GM18870 (cell line): Measurements from ENCODE around the gene SSUH2.
"Not testable (repeated sequence)": the region's sequence is repeated elsewhere in the genome, so short reads cannot be mapped to it uniquely, and the experiment has no call there.

Source experiments
- ATAC-seq: cut with Tn5 transposase; IDR thresholded peaks from one replicate; pipeline ENCODE4 v1.9.1; 2021; ENCODE audit warnings: moderate library complexity; ENCODE audit not compliant: unreplicated experiment

SSUH2 gene

DNA sequence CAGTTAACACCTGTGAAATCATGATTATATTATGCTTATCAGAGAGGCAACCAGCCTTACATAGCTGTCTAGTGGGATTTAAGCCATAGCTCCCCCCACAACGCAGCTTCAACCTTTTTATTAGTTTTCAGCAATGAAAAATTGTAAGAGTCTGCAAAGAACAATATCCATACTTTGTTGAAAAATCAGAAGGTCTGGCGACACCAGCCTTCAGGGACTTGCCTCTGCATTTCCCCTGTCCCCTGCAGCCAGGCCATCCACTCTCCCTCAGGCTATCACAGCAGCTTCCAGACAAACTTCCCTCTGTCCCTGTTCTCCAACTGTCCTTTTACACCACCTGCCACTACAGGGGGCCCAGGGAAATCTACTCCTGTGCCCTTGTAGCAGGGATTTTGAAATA is 59.9 kb downstream of the SSUH2 start:
- ATAC-seq = no peak

DNA sequence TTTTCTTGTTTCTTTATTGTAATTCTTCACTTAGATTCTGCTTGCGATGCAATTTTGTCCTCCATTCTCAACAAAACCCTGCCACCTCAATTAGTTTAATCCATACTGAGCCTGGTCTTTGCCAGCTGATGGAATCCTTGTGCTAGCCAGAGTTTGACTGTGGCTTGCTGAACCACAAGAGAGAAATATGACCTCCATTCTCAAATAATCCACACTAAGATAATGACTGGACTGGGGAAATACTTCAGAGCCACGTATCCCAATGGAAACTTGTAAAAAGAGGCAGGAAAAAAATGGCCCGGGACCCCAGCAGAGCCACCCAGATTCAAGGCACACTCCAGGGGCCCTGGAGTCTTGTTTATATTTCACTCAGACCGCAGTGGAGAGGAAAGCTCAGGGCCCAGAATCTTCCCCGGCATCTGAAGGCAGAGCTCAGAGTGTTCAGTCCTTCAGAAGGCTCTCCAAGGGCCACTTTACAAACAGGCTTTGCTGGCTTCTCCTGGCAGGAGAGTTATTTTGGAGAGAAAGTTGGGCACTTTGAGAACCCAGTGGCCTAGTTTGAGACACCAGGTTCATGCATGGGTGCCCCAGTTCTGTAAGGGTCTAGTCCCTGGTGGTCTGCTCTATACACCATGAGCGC is 62.7 kb downstream of the SSUH2 start:
- no peak for ATAC-seq

DNA sequence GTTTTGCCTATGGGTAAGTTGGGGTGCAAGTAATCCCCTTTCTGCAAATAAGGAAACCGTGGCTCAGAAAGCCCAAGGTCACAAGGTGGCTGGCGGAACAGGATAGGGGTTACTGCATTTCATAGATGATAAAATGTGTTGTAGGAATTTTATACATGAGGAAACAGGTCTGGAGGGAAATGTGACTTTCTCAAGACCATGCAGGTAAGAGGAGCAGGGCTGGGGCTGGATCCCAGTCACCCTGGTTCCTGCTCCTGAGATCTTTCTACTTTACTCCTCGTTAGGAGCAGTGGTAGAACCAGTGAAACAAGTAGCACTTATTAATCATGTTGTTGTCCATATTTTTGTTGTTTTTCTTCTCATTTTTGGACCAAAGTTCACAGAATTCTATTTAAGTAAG is 63.2 kb downstream of the SSUH2 start:
- no peak for ATAC-seq

DNA sequence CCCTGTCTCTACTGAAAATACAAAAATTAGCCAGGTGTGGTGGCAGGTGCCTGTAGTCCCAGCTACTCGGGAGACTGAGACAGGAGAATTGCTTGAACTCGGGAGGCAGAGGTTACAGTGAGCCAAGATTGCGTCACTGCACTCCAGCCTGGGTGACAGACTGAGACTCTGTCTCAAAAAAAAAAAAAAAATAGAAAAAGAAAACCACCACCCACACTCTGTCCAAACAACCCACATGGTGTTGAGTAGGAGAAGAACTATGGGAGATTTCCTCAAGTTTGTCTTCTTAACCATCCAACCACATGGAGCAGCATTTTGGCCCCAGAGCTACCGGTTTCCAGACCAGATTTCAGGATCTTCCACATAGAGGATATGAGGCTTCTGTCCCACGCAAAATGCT is 64.2 kb downstream of the SSUH2 start:
- ATAC-seq = not testable (repeated sequence)

DNA sequence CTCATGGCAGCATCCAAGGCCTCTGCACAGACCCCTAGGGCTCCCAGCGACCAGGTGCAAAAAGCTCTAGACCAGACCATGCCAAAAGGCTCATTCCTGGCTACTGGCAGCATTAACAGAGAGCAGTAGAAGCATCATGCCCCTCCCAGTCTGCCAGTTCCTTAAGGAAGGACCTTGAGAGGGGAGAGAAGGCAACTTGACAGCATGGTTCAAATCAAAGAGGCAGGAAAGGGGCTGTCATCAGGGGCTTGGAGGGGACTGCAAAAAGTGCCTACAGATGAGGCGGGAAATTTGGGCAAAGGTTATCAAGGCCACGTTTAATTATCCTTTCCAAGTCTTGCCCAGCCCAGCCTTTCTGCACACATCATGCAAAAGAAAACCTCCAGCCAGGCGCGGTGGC is 64.7 kb downstream of the SSUH2 start:
- no peak for ATAC-seq

DNA sequence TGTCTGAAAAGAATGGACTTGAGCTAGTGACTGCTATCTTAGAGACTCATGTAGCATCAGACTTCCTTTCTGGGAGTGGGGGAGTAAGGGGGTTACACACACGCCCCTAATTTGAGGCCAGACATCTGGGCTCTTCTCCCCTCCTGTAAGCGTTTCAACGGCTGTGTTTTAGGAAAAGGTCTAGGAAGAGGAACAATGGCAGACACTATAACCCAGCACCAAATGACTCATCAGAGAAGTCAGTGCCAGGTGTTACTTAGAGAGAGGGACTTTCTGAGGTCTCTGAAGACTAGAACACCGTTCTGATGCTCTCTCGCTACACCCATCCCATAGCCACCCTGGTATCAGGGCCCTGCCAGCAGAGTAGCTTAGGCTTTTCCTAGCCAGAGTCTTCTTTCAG is 65.5 kb downstream of the SSUH2 start:
- ATAC-seq = peak; percentile 98

DNA sequence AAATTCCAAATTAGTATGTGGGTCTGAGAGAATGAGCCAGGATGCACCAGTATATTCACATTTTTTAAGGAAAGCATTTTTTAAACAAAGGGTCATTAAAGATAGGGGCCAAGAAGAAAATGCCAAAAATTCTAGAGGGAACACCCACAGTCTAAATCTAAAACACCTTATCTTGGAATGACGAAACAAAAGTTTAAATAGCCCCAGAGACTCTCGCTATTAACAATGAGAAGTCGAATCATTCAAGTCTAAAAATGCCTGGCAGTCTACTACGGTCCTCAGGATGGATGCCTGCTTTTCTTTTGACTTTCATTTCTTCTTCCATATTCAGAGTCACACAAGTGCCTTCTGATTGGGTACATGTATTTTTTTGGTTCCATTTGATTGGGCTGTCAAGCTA is 66.3 kb downstream of the SSUH2 start:
- no peak for ATAC-seq

DNA sequence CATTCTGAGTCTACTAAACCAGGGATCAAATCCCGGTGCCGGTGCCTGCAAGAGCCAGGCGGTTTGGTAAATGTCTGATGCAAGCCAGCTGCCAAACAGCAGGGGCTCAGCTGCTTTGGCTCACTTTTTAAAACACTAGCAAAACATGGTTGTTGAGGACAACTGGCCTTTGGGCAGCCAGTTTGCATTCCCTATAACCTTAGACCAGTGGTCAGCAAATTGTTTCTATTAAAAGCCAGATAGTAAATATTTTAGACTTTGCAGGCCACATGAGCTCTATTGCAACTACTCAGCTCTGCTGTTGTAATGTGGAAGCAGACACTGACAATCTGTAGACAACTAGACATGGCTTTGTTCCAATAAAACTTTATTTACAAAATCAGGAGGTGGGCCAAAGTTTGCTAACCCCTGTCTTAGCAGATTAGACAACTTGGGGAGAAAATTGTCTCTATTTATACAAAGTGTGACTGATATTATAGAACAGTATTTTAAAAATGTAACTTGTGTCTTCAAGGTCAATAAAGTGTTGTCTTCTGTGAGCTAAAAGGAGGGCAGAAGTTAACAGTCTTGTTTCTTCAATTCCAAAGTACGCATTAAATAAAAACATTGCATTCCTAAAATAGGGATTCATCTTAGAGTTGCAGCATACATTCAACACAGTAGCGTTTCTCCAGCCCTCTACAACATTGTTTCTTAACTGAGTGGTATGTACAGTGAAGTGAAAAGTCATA is 67.6 kb downstream of the SSUH2 start:
- no peak for ATAC-seq

DNA sequence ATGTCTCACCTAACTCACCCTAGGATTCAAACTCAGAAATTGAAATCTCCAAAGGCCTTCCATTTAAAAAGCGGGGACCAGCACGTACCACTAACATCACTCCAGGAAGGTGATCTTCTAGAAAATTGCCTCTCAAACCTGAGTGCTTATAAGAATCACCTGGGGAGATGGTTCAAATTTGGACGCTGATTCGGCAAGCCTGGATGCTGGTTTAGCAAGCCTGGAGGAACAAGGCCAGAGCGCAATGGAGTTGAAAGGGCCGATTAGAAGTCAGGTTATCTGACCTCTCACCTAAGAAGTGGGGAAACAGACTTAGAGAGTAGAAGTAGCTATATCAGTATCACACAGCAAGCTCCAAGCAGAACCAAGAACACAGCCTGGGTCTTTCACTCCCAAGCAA is 68.2 kb downstream of the SSUH2 start:
- ATAC-seq = no peak

DNA sequence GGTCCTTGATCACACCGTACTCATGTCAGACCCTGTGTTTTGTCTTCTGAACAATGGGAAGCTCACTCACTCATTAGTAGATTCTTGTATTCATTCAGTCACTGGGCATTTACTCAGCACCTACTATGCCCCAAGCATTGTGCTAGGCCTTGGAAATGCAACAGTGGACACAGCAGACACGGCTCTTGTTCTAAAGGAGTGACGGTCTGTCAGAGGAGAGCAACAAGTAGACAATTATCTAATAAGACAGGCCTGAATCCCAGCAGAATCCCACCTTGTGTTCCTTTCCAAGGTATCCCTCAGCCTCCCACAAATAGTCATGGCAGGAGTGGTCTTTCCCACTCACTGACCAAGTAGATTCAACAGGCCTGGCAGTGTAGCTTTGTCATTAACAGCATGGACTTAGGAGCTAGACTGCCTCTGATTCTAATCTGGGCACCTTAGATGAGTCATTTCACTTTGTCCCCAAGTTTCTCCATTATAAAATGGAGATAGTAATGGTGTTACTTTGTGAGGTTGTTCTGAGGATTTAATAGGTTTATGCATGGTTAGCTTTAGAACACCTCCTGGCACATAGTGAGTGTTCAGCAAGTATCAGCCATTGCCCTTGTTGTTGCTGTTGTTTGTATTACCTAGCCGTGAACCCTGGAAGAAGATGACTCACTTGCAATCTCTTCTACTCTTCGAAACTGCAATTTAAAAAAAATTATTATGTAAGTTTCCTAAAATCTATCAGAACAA is 69.1 kb downstream of the SSUH2 start:
- no peak for ATAC-seq

DNA sequence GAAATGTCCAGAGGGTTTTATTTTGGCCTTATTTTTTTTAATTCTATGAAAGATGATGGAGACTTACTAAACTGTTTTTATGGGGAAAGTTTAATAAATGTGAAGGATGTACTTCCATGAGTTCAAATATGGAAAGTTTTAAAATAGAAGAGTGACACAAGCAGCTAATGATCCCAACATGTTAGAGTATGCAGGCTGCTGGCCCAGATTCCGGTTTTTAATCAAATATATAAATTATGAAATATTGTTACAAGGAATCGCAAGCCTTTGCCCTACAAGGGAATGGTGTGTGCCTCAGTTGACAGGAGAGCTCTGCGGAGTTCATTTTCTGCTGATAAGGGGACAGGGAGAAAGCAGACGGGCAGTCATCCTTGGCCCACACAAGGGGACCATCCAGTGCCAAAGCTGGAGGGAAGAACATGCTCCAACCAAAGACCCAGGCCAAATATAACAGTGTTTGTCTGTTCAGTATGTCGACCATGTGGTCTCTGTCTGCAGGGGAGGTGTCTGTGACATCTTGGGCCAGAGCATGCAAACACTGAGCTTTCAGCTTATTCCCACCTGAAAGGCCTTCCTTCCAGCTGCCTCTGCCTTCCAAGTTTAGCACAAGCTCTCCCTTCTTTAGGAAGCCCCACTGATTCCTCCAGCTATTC is 69.8 kb downstream of the SSUH2 start:
- ATAC-seq = no peak

DNA sequence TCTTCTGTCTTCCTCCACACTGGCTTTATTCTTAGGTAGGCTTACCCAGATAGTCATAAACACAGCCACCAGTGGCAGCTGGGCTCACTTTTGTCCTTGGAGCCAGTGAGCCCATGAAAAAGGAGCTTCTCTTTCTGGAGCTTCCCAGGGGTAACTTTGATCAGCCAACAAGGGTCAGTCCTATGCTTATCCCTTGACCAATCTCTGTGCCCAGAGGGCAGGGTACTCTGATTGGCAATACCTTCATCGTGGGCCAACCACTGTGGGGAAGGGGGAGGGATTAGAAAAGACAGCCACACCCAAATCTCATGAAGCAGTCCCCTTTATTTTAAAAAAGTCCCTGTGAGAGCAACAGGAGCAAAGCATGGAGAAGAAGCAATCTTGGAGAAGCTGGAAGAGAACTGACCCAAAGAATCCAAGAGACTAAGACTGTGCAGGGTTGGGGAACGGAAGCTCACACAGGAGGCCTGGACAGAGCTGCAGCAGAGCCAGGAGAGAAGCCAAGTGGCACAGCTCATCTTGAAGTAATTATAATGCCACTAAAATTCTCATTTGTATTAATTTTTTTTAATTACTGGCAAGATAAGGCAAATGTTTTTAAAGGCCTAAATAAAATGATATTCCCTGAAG is 70.4 kb downstream of the SSUH2 start:
- no peak for ATAC-seq

DNA sequence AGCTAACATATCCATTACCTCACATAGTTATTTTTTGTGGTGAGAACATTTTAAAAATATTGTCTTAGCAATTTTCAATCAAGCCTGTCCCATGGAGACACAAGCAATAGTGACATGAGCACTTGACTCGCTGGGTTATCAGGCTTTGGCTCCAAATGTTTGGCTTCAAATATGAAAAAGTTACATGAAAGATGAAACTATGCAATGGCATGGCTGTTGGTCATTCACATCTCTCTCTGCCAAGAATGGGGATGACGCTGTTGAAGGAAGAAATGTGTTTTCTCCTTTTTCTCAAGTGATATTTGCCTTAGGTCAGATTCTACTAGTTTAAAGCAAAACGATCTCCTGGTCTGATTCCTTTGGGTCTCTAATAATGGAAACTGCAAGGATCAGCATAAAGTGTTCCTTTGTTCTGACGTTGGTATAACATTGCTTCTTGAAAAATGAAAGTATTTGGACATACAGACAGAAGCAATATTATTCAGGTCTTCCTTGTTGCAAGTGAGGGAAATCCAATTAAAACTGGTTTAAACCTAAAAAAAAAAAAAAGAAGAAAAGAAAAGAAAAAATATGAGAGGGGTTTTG is 71.2 kb downstream of the SSUH2 start:
- no peak for ATAC-seq

DNA sequence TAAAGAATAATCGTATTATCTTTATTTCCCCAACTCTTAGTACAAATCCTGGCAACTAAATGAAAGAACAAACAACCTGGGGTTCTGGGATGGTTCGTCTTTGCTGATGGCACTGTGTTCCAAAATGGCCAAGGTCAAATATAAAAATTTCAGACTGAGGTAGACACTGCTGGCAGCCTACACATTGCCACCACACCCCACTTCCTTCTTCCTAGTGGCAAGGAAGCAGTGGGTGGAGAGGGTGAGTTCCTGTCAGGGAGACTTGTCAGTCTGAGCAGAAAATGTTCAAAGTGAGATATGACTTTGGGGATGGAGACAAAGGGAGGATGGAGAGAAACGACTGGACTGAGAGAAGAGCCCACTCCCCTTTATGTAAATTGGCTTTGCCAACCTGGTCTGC is 73.3 kb downstream of the SSUH2 start:
- no peak for ATAC-seq
